22Rv1 (cell line): Measurements from ENCODE around the gene MOSPD3.

Experiments
- H3K27ac ChIP-seq: fragments of 450-650 bp; 2 replicates; pipeline ENCODE4 v1.5.1; 2017
- ZFX ChIP-seq: fragments of 450-650 bp; IDR thresholded peaks from 2 replicates; pipeline ENCODE4 v1.6.1; 2017; ENCODE audit warnings: antibody characterized with exemption, borderline replicate concordance
- TF ChIP-seq, protein P1 (sequence below): fragments of 450-650 bp; IDR thresholded peaks from 2 replicates; pipeline ENCODE4 v1.5.1; 2017; ENCODE audit warnings: mild to moderate bottlenecking

MOSPD3 gene

DNA sequence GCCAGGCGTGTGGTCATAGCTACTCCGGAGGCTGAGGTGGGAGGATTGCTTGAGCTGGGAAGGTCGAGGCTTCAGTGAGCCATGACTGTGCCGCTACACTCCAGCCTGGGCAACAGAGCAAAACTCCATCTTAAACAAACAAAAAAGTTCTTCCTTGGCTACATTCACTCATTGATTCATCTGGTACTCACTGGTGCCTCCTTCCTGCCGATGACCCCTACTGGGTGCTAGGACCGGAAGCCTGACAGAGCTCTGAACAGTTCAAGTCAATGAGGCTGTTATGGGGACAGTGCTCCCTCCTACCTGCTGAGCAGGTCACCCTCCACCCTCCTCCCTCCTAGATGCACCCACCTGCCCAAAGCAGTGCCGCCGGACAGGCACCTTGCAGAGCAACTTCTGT, 5.2 kb upstream of the MOSPD3 start:
- H3K27ac ChIP-seq, result peak overlapping the region; percentile 1; the same call in 1 of the 2 replicates
- TF ChIP-seq ZFX, result no peak
- TF ChIP-seq, protein P1, sequence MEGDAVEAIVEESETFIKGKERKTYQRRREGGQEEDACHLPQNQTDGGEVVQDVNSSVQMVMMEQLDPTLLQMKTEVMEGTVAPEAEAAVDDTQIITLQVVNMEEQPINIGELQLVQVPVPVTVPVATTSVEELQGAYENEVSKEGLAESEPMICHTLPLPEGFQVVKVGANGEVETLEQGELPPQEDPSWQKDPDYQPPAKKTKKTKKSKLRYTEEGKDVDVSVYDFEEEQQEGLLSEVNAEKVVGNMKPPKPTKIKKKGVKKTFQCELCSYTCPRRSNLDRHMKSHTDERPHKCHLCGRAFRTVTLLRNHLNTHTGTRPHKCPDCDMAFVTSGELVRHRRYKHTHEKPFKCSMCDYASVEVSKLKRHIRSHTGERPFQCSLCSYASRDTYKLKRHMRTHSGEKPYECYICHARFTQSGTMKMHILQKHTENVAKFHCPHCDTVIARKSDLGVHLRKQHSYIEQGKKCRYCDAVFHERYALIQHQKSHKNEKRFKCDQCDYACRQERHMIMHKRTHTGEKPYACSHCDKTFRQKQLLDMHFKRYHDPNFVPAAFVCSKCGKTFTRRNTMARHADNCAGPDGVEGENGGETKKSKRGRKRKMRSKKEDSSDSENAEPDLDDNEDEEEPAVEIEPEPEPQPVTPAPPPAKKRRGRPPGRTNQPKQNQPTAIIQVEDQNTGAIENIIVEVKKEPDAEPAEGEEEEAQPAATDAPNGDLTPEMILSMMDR, result no peak

DNA sequence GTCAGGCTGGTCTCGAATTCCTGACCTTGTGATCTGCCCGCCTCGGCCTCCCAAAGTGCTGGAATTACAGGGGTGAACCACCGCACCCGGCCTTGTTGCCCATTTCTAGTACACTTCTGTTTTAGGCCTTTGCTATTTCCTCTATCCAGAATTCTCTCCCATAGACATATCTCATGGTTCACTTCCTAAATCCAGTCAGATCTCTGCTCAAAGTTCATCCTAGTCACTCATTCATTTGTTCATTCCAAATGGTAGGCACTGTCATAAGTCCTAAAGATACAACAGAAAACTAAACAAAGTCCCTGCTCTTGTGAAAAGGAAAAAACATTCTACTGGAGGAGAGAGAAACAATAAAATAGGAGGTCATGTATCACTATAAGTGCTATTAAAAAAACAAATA, 2.4 kb upstream of the MOSPD3 start:
- TF ChIP-seq, protein P1, result no peak
- TF ChIP-seq ZFX, result no peak
- H3K27ac ChIP-seq, result 0 out of 2 replicates have a peak overlapping the region, but pooled peaks have one; percentile 7

DNA sequence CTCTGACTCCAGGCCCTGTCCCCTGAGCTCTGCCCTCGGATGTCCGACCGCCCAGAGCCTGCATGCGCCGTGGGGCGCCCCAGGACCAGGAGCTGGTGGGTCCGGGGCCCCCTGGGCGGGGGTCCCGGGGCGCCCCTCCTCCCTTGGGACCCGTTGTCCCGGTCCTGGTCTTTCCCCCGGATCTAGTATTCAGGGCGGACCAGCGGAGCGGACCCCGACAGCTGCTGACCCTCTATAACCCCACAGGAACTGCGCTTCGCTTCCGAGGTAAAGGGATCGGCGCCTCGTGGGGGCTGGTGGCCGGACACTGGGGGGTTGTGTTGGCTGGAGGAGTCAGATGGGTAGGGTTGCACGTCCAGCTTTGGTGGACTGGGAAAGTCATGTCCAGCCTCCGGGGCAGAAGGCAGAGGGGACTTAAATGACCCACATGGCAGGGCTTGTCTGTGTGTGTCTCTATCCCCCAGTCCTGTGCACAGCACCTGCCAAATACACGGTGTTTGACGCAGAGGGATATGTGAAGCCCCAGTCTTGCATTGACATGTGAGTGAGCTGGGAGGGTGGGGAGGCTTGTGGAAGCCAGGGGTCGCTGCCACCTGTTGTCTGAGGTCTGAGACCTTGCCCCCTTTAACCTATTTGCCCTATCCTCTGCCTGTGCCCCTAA, 520 bp downstream of the MOSPD3 start:
- peak overlapping the region; percentile 83 for H3K27ac ChIP-seq
- no peak for TF ChIP-seq ZFX
- TF ChIP-seq, protein P1, result no peak

DNA sequence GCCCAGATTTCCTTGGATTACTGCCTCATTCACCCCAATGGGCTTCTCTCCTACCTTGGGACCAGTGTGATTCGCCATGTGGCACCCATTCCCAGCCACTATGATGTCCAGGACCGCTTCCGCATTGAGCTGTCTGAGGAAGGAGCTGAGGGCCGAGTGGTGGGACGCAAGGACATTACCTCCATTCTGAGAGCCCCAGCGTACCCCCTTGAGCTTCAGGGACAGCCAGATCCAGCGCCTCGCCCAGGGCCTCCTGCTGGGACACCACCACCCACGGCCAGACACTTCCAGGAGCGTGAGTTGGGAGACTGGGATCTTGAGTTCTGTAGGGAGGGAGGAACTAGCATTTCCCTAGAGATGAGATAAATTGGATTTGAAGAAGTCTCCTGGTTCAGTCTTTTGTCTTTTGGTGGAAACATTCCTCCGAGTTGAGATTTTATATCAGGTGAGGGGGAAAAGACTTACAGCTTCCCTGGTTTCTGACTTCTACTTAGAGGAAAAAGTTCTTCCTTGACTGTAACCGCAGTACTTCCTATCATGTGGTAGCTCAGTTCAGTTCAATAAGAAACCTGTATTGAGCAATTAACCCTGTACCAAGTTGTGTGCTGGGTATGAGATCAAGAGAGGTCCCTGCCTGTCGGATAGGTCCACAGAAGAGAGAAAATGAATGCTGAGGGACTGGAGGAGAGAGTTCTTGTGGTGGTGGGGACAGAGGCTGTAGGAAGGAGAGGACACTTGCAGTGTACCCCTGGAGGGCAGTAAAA, 1.3 kb downstream of the MOSPD3 start:
- H3K27ac ChIP-seq, result no peak overlapping the region
- no peak for TF ChIP-seq ZFX
- TF ChIP-seq, protein P1, result no peak

DNA sequence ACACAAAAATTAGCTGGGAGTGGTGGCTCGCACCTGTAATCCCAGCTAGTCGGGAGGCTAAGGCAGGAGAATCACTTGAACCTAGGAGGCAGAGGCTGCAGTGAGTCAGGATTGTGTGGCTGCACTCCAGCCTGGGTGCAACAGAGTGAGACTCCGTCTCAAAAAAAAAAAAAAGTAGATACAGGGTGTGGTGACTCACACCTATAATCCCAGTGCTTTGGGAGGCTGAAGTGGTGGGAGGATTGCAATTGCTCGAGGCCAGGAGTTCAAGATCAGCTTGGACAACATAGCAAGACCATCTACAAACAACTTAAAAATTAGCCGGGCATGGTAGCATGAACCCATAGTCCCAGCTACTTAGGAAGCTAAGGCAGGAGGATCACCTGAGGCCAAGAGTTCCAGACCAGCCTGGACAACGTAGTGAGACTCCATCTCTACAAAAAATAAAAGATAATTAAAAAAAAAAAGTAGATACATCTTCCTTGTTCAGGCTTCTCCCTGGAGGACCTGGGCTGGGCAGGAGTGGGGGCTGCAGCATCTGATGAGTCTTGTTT, 2.0 kb downstream of the MOSPD3 start:
- no peak overlapping the region for H3K27ac ChIP-seq
- TF ChIP-seq, protein P1, result no peak
- TF ChIP-seq ZFX, result no peak

DNA sequence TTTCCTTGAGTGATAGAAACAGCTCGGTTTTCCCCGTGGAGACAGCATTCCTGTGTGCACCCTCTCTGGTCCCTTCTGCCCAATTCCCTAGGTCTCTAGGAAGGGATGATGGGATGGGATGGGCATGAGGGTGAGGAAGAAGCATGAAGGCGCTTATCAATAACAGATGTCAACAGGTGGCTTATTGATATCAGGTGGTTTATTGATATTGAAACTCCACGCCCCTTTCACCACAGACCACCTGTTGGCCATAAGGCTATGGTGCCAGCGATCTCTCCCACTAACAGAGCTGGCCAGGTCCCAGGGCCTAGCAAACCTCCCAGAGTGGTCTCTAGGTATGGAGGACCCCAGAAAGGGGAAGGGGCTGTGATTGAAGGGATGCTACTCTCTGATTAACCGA, 7.9 kb downstream of the MOSPD3 start:
- TF ChIP-seq, protein P1, result no peak
- no peak for TF ChIP-seq ZFX
- no peak overlapping the region for H3K27ac ChIP-seq

DNA sequence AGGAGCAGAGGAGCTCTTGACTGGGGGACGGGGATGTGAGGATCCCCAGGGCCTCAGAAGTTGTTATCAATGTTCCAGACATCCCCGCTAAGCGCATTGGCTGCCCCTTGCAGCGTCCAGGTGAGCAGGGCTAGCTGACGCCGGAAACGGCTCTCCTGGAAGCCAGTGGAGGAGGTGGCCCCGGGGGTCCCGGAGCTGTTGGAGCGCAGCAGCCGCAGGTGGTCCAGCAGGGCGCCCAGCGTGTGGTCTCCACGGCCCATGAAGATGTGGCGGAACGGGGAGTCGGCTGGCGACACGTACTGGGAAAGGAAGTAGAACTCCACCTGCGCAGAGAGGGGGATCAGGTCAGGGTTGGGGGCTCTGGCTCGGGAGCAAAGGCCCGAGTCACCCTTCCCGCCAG, 8.5 kb downstream of the MOSPD3 start:
- H3K27ac ChIP-seq, result no peak overlapping the region
- TF ChIP-seq, protein P1, result no peak
- TF ChIP-seq ZFX, result no peak
